ENCODE measurements around the gene XRCC4.

The XRCC4 gene

GRCh38 chr5:83265318-83265717 is 188.0 kb downstream of the XRCC4 start (continued):
- TF ChIP-seq ZNF341 (tag by site-specific recombination; IDR thresholded peaks at IDR 0.05; ENCODE audit: low read depth) (no peak), ZBTB8A (tag by site-specific recombination; IDR thresholded peaks at IDR 0.05) (peak; percentile 61; the same call in 1 of the 2 replicates), ZNF148 (tag by site-specific recombination; IDR thresholded peaks at IDR 0.05; ENCODE audit: borderline replicate concordance) (no peak), ZNF664 (tag by site-specific recombination; IDR thresholded peaks at IDR 0.05) (0 out of 2 replicates have a peak, but pooled peaks have one; percentile 61), ZNF426 (tag by site-specific recombination; IDR thresholded peaks at IDR 0.05) (no peak), IKZF3 (tag by site-specific recombination; IDR thresholded peaks at IDR 0.05) (peak; percentile 75), ZNF23 (tag by site-specific recombination; IDR thresholded peaks at IDR 0.05; ENCODE audit: borderline replicate concordance) (no peak), ZNF776 (tag by site-specific recombination; IDR thresholded peaks at IDR 0.05; ENCODE audit: borderline replicate concordance) (no peak), ZNF423 (tag by site-specific recombination; IDR thresholded peaks at IDR 0.05) (no peak), ZBTB48 (tag by site-specific recombination; IDR thresholded peaks at IDR 0.05) (no peak), ZNF501 (tag by site-specific recombination; IDR thresholded peaks at IDR 0.05) (no peak), ZNF362 (tag by site-specific recombination; IDR thresholded peaks at IDR 0.05) (peak; percentile 93), ZNF658 (tag by site-specific recombination; IDR thresholded peaks at IDR 0.05) (no peak), OSR2 (tag by site-specific recombination; IDR thresholded peaks at IDR 0.05) (peak; percentile 96), ZBTB10 (tag by site-specific recombination; IDR thresholded peaks at IDR 0.05) (no peak), ZNF792 (tag by site-specific recombination; IDR thresholded peaks at IDR 0.05) (no peak), ZNF138 (tag by site-specific recombination; IDR thresholded peaks at IDR 0.05; ENCODE audit: borderline replicate concordance) (no peak), ZSCAN18 (tag by site-specific recombination; IDR thresholded peaks at IDR 0.05) (0 out of 2 replicates have a peak, but pooled peaks have one; percentile 31), ZBTB49 (tag by site-specific recombination; IDR thresholded peaks at IDR 0.05; ENCODE audit: low read depth) (no peak), ZFP37 (tag by site-specific recombination; IDR thresholded peaks at IDR 0.05) (no peak), ZBTB17 (tag by site-specific recombination; IDR thresholded peaks at IDR 0.05) (peak; percentile 52; the same call in 1 of the 2 replicates), GFI1B (tag by site-specific recombination; IDR thresholded peaks at IDR 0.05) (peak; percentile 86), ZNF571 (tag by site-specific recombination; IDR thresholded peaks at IDR 0.05) (no peak), ZNF600 (tag by site-specific recombination; IDR thresholded peaks at IDR 0.05) (no peak), AEBP2 (tag by site-specific recombination; IDR thresholded peaks at IDR 0.05; ENCODE audit: borderline replicate concordance) (no peak), ZNF548 (tag by site-specific recombination; IDR thresholded peaks at IDR 0.05) (no peak), KLF9 (tag by site-specific recombination; IDR thresholded peaks at IDR 0.05; ENCODE audit: low read depth) (no peak), HOXD13 (CRISPR knock-in tag; IDR thresholded peaks at IDR 0.05; ENCODE audit: borderline replicate concordance) (peak; percentile 83; the same call in 1 of the 2 replicates), ZNF510 (tag by site-specific recombination; IDR thresholded peaks at IDR 0.05; ENCODE audit: insufficient replicate concordance) (no peak), ZNF626 (tag by site-specific recombination; IDR thresholded peaks at IDR 0.05) (peak; percentile 49; the same call in 1 of the 2 replicates)
